Liver (tissue), 9 donors: ENCODE results near the gene EOLA1. TPM values are rescaled to one million over a fixed set of nuclear protein-coding genes. Genes with fewer than 3 reads are reported as not detected.
A peak's percentile ranks its signal among the peaks of the same experiment; 100 is the strongest.

Experiments used
- DNase-seq: peaks from one replicate; pipeline ENCODE4 v3.0.0-alpha.2; 2017; ENCODE audit warnings: low spot score
- H3K27ac ChIP-seq, 2 donors: one replicate each; pipeline ENCODE4 v1.7.0; 2013; ENCODE audit warnings: inconsistent platforms in 2 of 2, low read length in 2 of 2, control low read depth in 1 of 2, low read depth in 1 of 2, mild to moderate bottlenecking in 1 of 2
- H3K27me3 ChIP-seq, 4 donors: one replicate each; pipeline versions ENCODE4 v1.6.1 to v1.7.0; 2013; ENCODE audit warnings: low read length in 3 of 4, inconsistent platforms in 1 of 4, mild to moderate bottlenecking in 1 of 4, moderate library complexity in 1 of 4; ENCODE audit not compliant: control insufficient read depth in 4 of 4, insufficient read depth in 4 of 4
- H3K36me3 ChIP-seq, 4 donors: one replicate each; pipeline versions ENCODE4 v1.6.1 to v1.7.0; 2013; ENCODE audit warnings: low read length in 3 of 4, mild to moderate bottlenecking in 3 of 4, low read depth in 1 of 4, moderate library complexity in 1 of 4; ENCODE audit not compliant: control insufficient read depth in 4 of 4, insufficient read depth in 3 of 4
- H3K4me1 ChIP-seq, 4 donors: one replicate each; pipeline versions ENCODE4 v1.6.1 to v1.7.0; 2013; ENCODE audit warnings: low read length in 3 of 4, mild to moderate bottlenecking in 3 of 4, moderate library complexity in 1 of 4; ENCODE audit not compliant: control insufficient read depth in 4 of 4, insufficient read depth in 4 of 4
- H3K4me3 ChIP-seq, 3 donors: one replicate each; pipeline versions ENCODE4 v1.6.1 to v1.7.0; 2013; ENCODE audit warnings: low read length in 3 of 3, control low read depth in 1 of 3, low read depth in 1 of 3, mild to moderate bottlenecking in 1 of 3
- H3K9ac ChIP-seq, 2 donors: one replicate each; pipeline ENCODE4 v1.7.0; 2013; ENCODE audit warnings: low read length in 2 of 2, mild to moderate bottlenecking in 2 of 2, moderate library complexity in 2 of 2, control low read depth in 1 of 2, low read depth in 1 of 2
- H3K9me3 ChIP-seq, 4 donors: one replicate each; pipeline versions ENCODE4 v1.6.1 to v1.7.0; 2013; ENCODE audit warnings: low read length in 3 of 4; ENCODE audit not compliant: control insufficient read depth in 4 of 4
- EGR1 ChIP-seq, 2 donors: IDR thresholded peaks; 2 replicates each; pipeline ENCODE4 v1.6.1; 2016 to 2018; ENCODE audit warnings: antibody characterized with exemption in 2 of 2, low read depth in 2 of 2
- FOXA1 ChIP-seq: IDR thresholded peaks from 2 replicates; pipeline ENCODE4 v1.6.1; 2016; ENCODE audit warnings: antibody characterized with exemption
- FOXA2 ChIP-seq: IDR thresholded peaks from 2 replicates; pipeline ENCODE4 v1.6.1; 2016; ENCODE audit warnings: antibody characterized with exemption
- GABPA ChIP-seq, 2 donors: IDR thresholded peaks in 1 of 2; conservative IDR thresholded peaks in 1 of 2; 2 replicates each; pipeline ENCODE4 v1.6.1; 2016; ENCODE audit warnings: antibody characterized with exemption in 2 of 2, mild to moderate bottlenecking in 1 of 2, moderate library complexity in 1 of 2
- HNF4A ChIP-seq, 2 donors: conservative IDR thresholded peaks; 2 replicates each; pipeline ENCODE4 v1.6.1; 2016; ENCODE audit warnings: antibody characterized with exemption in 2 of 2, mild to moderate bottlenecking in 2 of 2
- HNF4G ChIP-seq: IDR thresholded peaks from 2 replicates; pipeline ENCODE4 v1.6.1; 2016; ENCODE audit warnings: antibody characterized with exemption
- JUND ChIP-seq, 2 donors: IDR thresholded peaks; 2 replicates each; pipeline ENCODE4 v1.6.1; 2016; ENCODE audit warnings: antibody characterized with exemption in 2 of 2
- NR2F2 ChIP-seq: IDR thresholded peaks from 2 replicates; pipeline ENCODE4 v1.6.1; 2016; ENCODE audit warnings: antibody characterized with exemption
- RAD21 ChIP-seq, 2 donors: IDR thresholded peaks; 2 replicates each; pipeline ENCODE4 v1.6.1; 2016; ENCODE audit warnings: antibody characterized with exemption in 2 of 2, mild to moderate bottlenecking in 2 of 2
- RXRA ChIP-seq, 2 donors: IDR thresholded peaks; 2 replicates each; pipeline ENCODE4 v1.6.1; 2017 to 2018; ENCODE audit warnings: antibody characterized with exemption in 2 of 2, mild to moderate bottlenecking in 1 of 2
- SP1 ChIP-seq: IDR thresholded peaks from 2 replicates; pipeline ENCODE4 v1.6.1; 2018; ENCODE audit warnings: antibody characterized with exemption, mild to moderate bottlenecking
- YY1 ChIP-seq: IDR thresholded peaks from 2 replicates; pipeline ENCODE4 v1.6.1; 2016; ENCODE audit warnings: antibody characterized with exemption, mild to moderate bottlenecking
- WGBS: extraction: QIAGEN DNeasy Blood & Tissue Kit; methylation state at CpG from one replicate; pipeline ENCODE4 v1.1.7; 2013; 5-methylcytosine and 5-hydroxymethylcytosine counted together
- polyA plus RNA-seq, 2 donors: library from polyadenylated mRNA; stranded (reverse) in 1 of 2; unstranded in 1 of 2; fragments of 200-250 nt in 1 of 2; fragments of >200 nt in 1 of 2; fragmentation: Nextera tagmentation in 1 of 2; extraction: Ambion mirVana in 1 of 2; gene quantifications; one replicate each; pipeline versions ENCODE4 v1.2.1 to v1.2.3, GENCODE V29; 2013 to 2015
- total RNA-seq, 2 donors: library from RNA; depleted of rRNA; stranded (reverse); fragments of >200 nt; gene quantifications; one replicate each; pipeline ENCODE4 v1.2.3, GENCODE V29; 2014
- TF ChIP-seq, protein P1 (sequence below): IDR thresholded peaks from 2 replicates; pipeline ENCODE4 v1.6.1; 2016; ENCODE audit warnings: antibody characterized with exemption
- TF ChIP-seq, protein P2 (sequence below): IDR thresholded peaks from 2 replicates; pipeline ENCODE4 v1.6.1; 2016; ENCODE audit warnings: antibody characterized with exemption
- TF ChIP-seq, protein P3 (sequence below): IDR thresholded peaks from 2 replicates; pipeline ENCODE4 v1.6.1; 2016; ENCODE audit warnings: antibody characterized with exemption
- TF ChIP-seq, protein P4 (sequence below): fragments of 150-350 bp; IDR thresholded peaks from 2 replicates; pipeline ENCODE4 v1.5.1; 2017; ENCODE audit warnings: improper control_type of control experiment, low read depth, low read length; ENCODE audit not compliant: missing input control
- donor health status: healthy.
- donor health status: healthy.
- donor health status: healthy.
- donor health status: healthy.
- donor health status: healthy.

EOLA1 gene
- total and polyA plus RNA-seq, 4 donors, result 7.5 to 17.2 (median 11.2) TPM

DNA sequence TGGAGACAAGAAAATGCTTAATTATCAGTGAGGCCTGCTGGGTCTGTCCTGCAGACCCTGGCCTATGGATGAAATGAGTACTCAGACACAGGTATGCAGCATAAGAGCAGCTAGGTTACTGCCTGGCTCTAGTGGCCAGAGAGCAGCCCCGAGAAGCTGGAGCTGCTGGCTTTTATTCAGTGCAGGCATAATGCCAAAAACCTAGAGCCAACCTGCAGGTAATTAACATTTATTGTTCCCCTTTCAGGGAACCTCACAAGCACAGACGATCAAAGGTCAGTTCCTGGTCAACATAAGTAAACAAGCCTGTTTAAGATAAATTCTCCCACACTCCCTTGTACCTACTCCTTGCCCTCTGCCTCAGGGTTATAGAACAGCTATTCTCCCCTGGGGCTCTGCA is 49.0 kb upstream of the EOLA1 start:
- Histone ChIP-seq H3K27ac (no peak overlapping the region), H3K4me3 (no peak overlapping the region), H3K4me1 (peaks cover 0 to 23% (median 4%) of the 10 kb centered on the region in 4 donors), H3K9ac (no peak overlapping the region), H3K36me3 (peaks cover 0 to 34% (median 20%) of the 10 kb centered on the region in 4 donors), H3K9me3 (no peaks in the 10 kb centered on the region), H3K27me3 (no peaks in the 10 kb centered on the region)
- no peak for DNase-seq
- WGBS, result 24% methylated on average over 2 of the region's 2 CpGs
- TF ChIP-seq HNF4A (conservative IDR thresholded peaks at IDR 0.05), result peak; percentile 59 to 72
- peak; percentile 21 to 43 for TF ChIP-seq RXRA (IDR thresholded peaks at IDR 0.05)
- peak; percentile 46 for TF ChIP-seq SP1
- TF ChIP-seq GABPA (IDR thresholded peaks at IDR 0.05 in 1 of 2, conservative IDR thresholded peaks at IDR 0.05 in 1 of 2), result no peak
- TF ChIP-seq HNF4G, result peak; percentile 16
- TF ChIP-seq FOXA2, result peak; percentile 18
- no peak for TF ChIP-seq FOXA1

DNA sequence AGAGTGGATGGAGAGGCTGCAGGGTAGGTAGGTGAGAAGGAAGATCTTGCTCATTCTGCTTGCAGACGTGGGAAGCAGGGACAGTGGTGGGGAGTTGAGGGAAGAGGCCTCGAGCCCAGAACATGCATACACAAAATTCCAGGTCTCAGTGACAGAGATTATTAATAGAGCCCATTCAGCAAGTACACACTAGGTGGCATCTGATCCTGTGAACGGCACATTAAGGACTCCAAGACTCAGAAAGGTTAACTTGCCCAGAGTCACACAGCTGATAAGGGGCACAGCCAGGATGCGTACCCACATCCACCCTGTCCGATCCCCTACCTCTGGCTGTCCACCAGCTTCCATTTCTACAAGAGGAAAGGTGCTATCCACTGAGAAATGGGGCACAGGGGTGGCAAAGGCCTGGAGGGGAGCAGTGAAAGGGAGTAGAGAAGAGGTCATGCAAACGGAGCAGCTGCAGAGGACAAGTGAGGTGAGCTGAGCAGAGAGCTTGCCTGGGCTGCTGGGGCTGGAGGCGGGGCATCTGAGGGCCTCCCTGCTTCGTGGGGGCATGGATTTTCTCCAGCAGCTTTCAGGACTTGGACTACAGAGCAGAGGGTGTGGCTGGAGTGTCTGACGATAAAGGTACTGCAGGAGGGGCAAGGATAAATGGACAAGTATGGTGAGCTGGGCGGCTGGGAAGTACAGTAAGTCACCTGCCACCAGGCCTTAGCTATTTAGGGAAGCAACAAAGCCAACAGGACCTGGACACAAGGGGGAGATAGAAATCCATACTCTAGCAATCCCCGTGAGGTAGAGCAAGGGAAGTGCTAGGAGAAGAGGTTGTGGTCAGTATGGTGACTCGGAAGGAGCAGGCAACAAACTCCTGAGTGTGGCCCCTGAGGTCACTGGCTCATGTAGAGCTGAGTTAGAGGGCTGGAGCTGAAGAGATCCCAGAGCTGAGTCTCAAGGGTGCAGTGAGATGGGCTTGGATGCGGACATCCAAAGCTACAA is 46.9 kb upstream of the EOLA1 start:
- Histone ChIP-seq H3K9ac (no peak overlapping the region), H3K27ac (no peak overlapping the region), H3K4me1 (peaks cover 0 to 24% (median 7%) of the 10 kb centered on the region in 4 donors), H3K9me3 (no peaks in the 10 kb centered on the region), H3K4me3 (no peak overlapping the region), H3K36me3 (peaks cover 1 to 40% (median 25%) of the 10 kb centered on the region in 4 donors), H3K27me3 (no peaks in the 10 kb centered on the region)
- DNase-seq, result no peak
- WGBS, result 80% methylated on average over 13 of the region's 13 CpGs
- no peak for TF ChIP-seq SP1
- TF ChIP-seq, protein P1, sequence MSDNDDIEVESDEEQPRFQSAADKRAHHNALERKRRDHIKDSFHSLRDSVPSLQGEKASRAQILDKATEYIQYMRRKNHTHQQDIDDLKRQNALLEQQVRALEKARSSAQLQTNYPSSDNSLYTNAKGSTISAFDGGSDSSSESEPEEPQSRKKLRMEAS, result no peak
- no peak for TF ChIP-seq FOXA2
- TF ChIP-seq GABPA (IDR thresholded peaks at IDR 0.05 in 1 of 2, conservative IDR thresholded peaks at IDR 0.05 in 1 of 2), result no peak
- TF ChIP-seq, protein P2, sequence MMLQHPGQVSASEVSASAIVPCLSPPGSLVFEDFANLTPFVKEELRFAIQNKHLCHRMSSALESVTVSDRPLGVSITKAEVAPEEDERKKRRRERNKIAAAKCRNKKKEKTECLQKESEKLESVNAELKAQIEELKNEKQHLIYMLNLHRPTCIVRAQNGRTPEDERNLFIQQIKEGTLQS, result no peak

DNA sequence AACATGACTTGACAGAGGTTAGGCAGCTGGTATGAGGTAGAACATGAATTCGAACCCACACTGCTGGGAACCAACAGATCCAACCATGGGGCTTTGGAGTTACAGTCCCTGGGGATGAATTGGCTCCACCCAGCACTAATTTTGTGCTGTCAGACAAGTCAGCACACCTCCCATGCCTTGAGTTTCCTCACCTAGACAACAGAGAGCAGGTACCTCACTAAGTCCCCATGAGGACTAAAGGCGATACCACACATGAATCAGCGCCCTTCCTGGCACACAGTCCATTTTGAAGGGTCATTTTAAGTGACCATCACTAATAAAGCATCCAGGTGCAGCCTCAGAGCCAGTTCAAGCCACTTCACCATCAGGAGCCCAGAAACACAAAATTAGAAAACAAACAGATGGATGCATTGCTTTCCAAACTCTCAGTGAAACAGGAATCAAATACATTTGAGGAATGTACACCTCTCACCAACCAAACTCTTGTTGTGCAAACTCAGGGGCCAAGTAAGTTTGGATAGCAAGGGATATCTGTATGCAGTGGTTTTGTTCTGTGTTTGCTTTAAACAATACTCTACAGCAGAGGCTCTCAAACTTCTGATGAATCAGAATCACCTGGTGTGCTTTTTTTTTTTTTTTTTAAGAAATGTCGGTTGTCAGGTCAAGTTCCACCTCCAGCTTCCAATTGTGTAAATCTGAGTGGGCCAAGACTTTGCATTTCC is 45.8 kb upstream of the EOLA1 start:
- Histone ChIP-seq H3K4me1 (peaks cover 0 to 24% (median 7%) of the 10 kb centered on the region in 4 donors), H3K27me3 (no peaks in the 10 kb centered on the region), H3K4me3 (no peak overlapping the region), H3K36me3 (peaks cover 1 to 39% (median 23%) of the 10 kb centered on the region in 4 donors), H3K9me3 (no peaks in the 10 kb centered on the region), H3K9ac (no peak overlapping the region), H3K27ac (no peak overlapping the region)
- 95% methylated on average over 4 of the region's 4 CpGs for WGBS
- no peak for DNase-seq
- TF ChIP-seq, protein P3, sequence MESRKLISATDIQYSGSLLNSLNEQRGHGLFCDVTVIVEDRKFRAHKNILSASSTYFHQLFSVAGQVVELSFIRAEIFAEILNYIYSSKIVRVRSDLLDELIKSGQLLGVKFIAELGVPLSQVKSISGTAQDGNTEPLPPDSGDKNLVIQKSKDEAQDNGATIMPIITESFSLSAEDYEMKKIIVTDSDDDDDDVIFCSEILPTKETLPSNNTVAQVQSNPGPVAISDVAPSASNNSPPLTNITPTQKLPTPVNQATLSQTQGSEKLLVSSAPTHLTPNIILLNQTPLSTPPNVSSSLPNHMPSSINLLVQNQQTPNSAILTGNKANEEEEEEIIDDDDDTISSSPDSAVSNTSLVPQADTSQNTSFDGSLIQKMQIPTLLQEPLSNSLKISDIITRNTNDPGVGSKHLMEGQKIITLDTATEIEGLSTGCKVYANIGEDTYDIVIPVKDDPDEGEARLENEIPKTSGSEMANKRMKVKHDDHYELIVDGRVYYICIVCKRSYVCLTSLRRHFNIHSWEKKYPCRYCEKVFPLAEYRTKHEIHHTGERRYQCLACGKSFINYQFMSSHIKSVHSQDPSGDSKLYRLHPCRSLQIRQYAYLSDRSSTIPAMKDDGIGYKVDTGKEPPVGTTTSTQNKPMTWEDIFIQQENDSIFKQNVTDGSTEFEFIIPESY, result no peak
- TF ChIP-seq NR2F2 (no peak), HNF4G (no peak), RAD21 (IDR thresholded peaks at IDR 0.05) (no peak), HNF4A (conservative IDR thresholded peaks at IDR 0.05) (no peak), JUND (IDR thresholded peaks at IDR 0.05) (no peak), FOXA2 (no peak), FOXA1 (no peak), GABPA (IDR thresholded peaks at IDR 0.05 in 1 of 2, conservative IDR thresholded peaks at IDR 0.05 in 1 of 2) (no peak), YY1 (no peak), EGR1 (IDR thresholded peaks at IDR 0.05; ENCODE audit: low read depth in 2 of 2) (no peak), RXRA (IDR thresholded peaks at IDR 0.05) (no peak), SP1 (no peak)
- TF ChIP-seq, protein P4, sequence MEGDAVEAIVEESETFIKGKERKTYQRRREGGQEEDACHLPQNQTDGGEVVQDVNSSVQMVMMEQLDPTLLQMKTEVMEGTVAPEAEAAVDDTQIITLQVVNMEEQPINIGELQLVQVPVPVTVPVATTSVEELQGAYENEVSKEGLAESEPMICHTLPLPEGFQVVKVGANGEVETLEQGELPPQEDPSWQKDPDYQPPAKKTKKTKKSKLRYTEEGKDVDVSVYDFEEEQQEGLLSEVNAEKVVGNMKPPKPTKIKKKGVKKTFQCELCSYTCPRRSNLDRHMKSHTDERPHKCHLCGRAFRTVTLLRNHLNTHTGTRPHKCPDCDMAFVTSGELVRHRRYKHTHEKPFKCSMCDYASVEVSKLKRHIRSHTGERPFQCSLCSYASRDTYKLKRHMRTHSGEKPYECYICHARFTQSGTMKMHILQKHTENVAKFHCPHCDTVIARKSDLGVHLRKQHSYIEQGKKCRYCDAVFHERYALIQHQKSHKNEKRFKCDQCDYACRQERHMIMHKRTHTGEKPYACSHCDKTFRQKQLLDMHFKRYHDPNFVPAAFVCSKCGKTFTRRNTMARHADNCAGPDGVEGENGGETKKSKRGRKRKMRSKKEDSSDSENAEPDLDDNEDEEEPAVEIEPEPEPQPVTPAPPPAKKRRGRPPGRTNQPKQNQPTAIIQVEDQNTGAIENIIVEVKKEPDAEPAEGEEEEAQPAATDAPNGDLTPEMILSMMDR, result no peak
- TF ChIP-seq, protein P2, result no peak
